HEK293 (cell line): ENCODE results near the gene PLEKHG4B.

Source experiments
- CTCF ChIA-PET: fragments of 350-600 bp; formaldehyde crosslinking; extraction: SDS; loops from one replicate; lab custom pipeline; 2021; ENCODE audit warnings: antibody characterized with exemption; lab: Yijun Ruan, JAX
- POLR2A ChIA-PET: fragments of 300-600 bp; formaldehyde crosslinking; extraction: SDS; loops from one replicate; lab custom pipeline; 2020; ENCODE audit warnings: antibody characterized with exemption, inconsistent platforms; lab: Yijun Ruan, JAX
- H3K27ac ChIP-seq: fragments of 200-500 bp; sonication (Bioruptor generic); 2 replicates; pipeline ENCODE4 v1.5.1; 2014; ENCODE audit warnings: low read depth, low read length, control low read depth, inconsistent platforms; ENCODE audit errors: extremely low read depth
- H3K36me3 ChIP-seq, 2 experiments: fragments of 200-500 bp in 1 of 2; sonication (Bioruptor generic) in 1 of 2; 1 replicate in 1 of 2; 2 replicates in 1 of 2; pipeline ENCODE4 v1.5.1; 2014 to 2017; ENCODE audit warnings: inconsistent platforms in 2 of 2, low read length in 2 of 2; ENCODE audit not compliant: control insufficient read depth in 2 of 2, insufficient read depth in 1 of 2
- H3K4me1 ChIP-seq: fragments of 200-500 bp; sonication (Bioruptor generic); 2 replicates; pipeline ENCODE4 v1.5.1; 2014; ENCODE audit warnings: mild to moderate bottlenecking, low read length, inconsistent platforms; ENCODE audit not compliant: control insufficient read depth, insufficient read depth
- H3K4me3 ChIP-seq: 2 replicates; pipeline ENCODE4 v1.5.1; 2011; ENCODE audit warnings: low read depth, mild to moderate bottlenecking, control low read depth, low read length, moderate library complexity
- H3K9me3 ChIP-seq: fragments of 200-500 bp; sonication (Bioruptor generic); 2 replicates; pipeline ENCODE4 v1.5.1; 2014; ENCODE audit warnings: low read depth, low read length, inconsistent platforms; ENCODE audit not compliant: control insufficient read depth, insufficient read depth
- BCL11A ChIP-seq: fragments of 450-650 bp; formaldehyde crosslinking; IDR thresholded peaks from 2 replicates; pipeline ENCODE4 v1.5.1; 2016; ENCODE audit warnings: low read depth, missing biosample characterization, missing genetic modification characterization
- PRDM1 ChIP-seq: fragments of 450-650 bp; formaldehyde crosslinking; IDR thresholded peaks from 2 replicates; pipeline ENCODE4; 2016; ENCODE audit warnings: missing biosample characterization, missing genetic modification characterization
- RBAK ChIP-seq: fragments of 450-650 bp; formaldehyde crosslinking; IDR thresholded peaks from 2 replicates; pipeline ENCODE4 v1.5.1; 2016; ENCODE audit warnings: missing biosample characterization, missing genetic modification characterization
- SETDB1 ChIP-seq: IDR thresholded peaks from one replicate; pipeline ENCODE4 v1.6.1; 2017; ENCODE audit warnings: mild to moderate bottlenecking, low read length, moderate library complexity, mixed read lengths; ENCODE audit not compliant: insufficient read length
- SP3 ChIP-seq: fragments of 450-650 bp; formaldehyde crosslinking; IDR thresholded peaks from 2 replicates; pipeline ENCODE4 v1.5.1; 2016; ENCODE audit warnings: missing biosample characterization, missing genetic modification characterization
- TCF7L2 ChIP-seq: IDR thresholded peaks from 2 replicates; pipeline ENCODE4 v1.6.1; 2011; ENCODE audit warnings: low read depth, mild to moderate bottlenecking, inconsistent platforms, low read length, moderate library complexity, borderline replicate concordance
- TRIM28 ChIP-seq: IDR thresholded peaks from 2 replicates; pipeline ENCODE4 v1.6.1; 2011; ENCODE audit warnings: low read length, control low read depth, borderline replicate concordance
- YY2 ChIP-seq: fragments of 450-650 bp; formaldehyde crosslinking; IDR thresholded peaks from 2 replicates; pipeline ENCODE4 v1.5.1; 2016; ENCODE audit warnings: missing biosample characterization, missing genetic modification characterization
- ZBTB21 ChIP-seq: fragments of 450-650 bp; formaldehyde crosslinking; IDR thresholded peaks from 2 replicates; pipeline ENCODE4 v1.5.1; 2017; ENCODE audit warnings: missing biosample characterization, missing genetic modification characterization
- ZFP41 ChIP-seq: fragments of 450-650 bp; formaldehyde crosslinking; IDR thresholded peaks from 2 replicates; pipeline ENCODE4 v1.5.1; 2016; ENCODE audit warnings: missing biosample characterization, missing genetic modification characterization, borderline replicate concordance
- ZNF138 ChIP-seq: fragments of 450-650 bp; formaldehyde crosslinking; IDR thresholded peaks from 2 replicates; pipeline ENCODE4 v1.5.1; 2016; ENCODE audit warnings: missing biosample characterization, missing genetic modification characterization, borderline replicate concordance
- ZNF19 ChIP-seq: fragments of 450-650 bp; formaldehyde crosslinking; IDR thresholded peaks from 2 replicates; pipeline ENCODE4; 2016; ENCODE audit warnings: missing biosample characterization, missing genetic modification characterization, low read depth
- ZNF239 ChIP-seq: fragments of 450-650 bp; formaldehyde crosslinking; IDR thresholded peaks from 2 replicates; pipeline ENCODE4 v1.5.1; 2016; ENCODE audit warnings: missing biosample characterization, missing genetic modification characterization
- ZNF426 ChIP-seq: fragments of 450-650 bp; formaldehyde crosslinking; IDR thresholded peaks from 2 replicates; pipeline ENCODE4 v1.5.1; 2017; ENCODE audit warnings: missing biosample characterization, missing genetic modification characterization, mild to moderate bottlenecking, inconsistent platforms, moderate library complexity
- ZNF521 ChIP-seq: fragments of 450-650 bp; formaldehyde crosslinking; IDR thresholded peaks from 2 replicates; pipeline ENCODE4 v1.5.1; 2017; ENCODE audit warnings: missing biosample characterization, mild to moderate bottlenecking, missing genetic modification characterization
- ZNF558 ChIP-seq: fragments of 450-650 bp; formaldehyde crosslinking; IDR thresholded peaks from 2 replicates; pipeline ENCODE4 v1.5.1; 2016; ENCODE audit warnings: missing biosample characterization, missing genetic modification characterization
- ZNF585B ChIP-seq: fragments of 450-650 bp; formaldehyde crosslinking; IDR thresholded peaks from 2 replicates; pipeline ENCODE4 v1.5.1; 2016; ENCODE audit warnings: missing biosample characterization, missing genetic modification characterization
- ZNF621 ChIP-seq: fragments of 450-650 bp; formaldehyde crosslinking; IDR thresholded peaks from 2 replicates; pipeline ENCODE4 v1.5.1; 2017; ENCODE audit warnings: missing biosample characterization, missing genetic modification characterization
- ZNF626 ChIP-seq: fragments of 450-650 bp; sonication (Bioruptor Pico); formaldehyde crosslinking; IDR thresholded peaks from 2 replicates; pipeline ENCODE4 v1.5.1; 2018; ENCODE audit warnings: missing biosample characterization, missing genetic modification characterization, inconsistent platforms
- ZNF670 ChIP-seq: fragments of 450-650 bp; formaldehyde crosslinking; IDR thresholded peaks from 2 replicates; pipeline ENCODE4 v1.5.1; 2016; ENCODE audit warnings: missing biosample characterization, missing genetic modification characterization, low read depth
- ZNF677 ChIP-seq: fragments of 450-650 bp; IDR thresholded peaks from 2 replicates; pipeline ENCODE4 v1.5.0; 2018; ENCODE audit warnings: missing biosample characterization, mild to moderate bottlenecking, missing genetic modification characterization, moderate library complexity
- TF ChIP-seq, protein P1 (sequence below): fragments of 450-650 bp; formaldehyde crosslinking; IDR thresholded peaks from 2 replicates; pipeline ENCODE4 v1.5.1; 2017; ENCODE audit warnings: missing biosample characterization, missing genetic modification characterization

Gene PLEKHG4B

DNA sequence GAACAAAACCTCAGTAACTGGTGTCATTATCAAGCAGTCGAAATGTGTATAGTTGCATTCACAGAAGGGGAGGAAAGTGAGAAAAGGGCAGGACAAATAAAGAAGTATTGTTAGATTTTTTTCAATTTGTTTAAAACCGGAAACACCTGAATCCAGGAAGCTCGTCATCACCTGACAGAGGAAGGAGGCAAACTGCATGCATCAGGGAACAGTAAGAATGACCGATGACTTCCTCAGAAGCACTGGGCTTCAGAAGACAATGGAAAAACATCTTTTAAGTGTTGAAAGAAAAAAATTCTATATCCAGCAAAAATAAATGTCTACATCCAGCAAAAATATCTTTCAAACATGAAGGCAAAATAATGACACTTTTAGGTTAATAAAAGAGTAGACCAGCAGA is 29.5 kb downstream of the PLEKHG4B start:
- Histone ChIP-seq H3K4me3 (no peak overlapping the region), H3K36me3 (no peaks in the 10 kb centered on the region; a peak in 2 of 3 replicates), H3K9me3 (no peaks in the 10 kb centered on the region; the same call in 1 of the 2 replicates), H3K27ac (no peak overlapping the region), H3K4me1 (no peaks in the 10 kb centered on the region)
- POLR2A ChIA-PET = interaction anchor here (0.6 kb wide), 1 partner anchor 44 kb away, joined by 4 read pairs; no protein-coding TSS in a partner anchor
- TF ChIP-seq ZFP41 (no peak), RBAK (no peak), YY2 (no peak), TRIM28 (peak; percentile 93), ZNF239 (tag by site-specific recombination) (no peak), ZNF585B (tag by site-specific recombination) (no peak), ZNF426 (no peak), ZNF626 (tag by site-specific recombination) (peak; percentile 56; the same call in 1 of the 2 replicates), SETDB1 (peak; percentile 78)
- CTCF ChIA-PET = no interaction called here

DNA sequence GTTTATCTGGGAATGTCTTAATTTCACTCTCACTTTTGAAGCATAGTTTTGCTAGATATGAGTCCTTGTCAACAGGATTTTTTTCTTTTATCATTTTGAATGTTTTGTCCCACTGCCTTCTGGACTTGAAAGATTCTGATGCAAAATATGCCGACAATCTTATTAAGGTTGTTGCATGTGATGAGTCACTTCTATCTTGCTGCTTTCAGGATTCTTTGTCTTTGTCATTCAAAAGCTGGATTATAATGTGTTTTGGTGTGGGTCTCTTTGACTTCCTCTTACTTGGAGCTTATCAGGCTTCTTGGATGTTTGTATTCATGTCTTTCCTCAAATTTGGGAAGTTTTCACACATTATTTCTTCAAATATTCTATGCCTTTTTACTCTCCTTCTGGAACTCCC is 33.8 kb downstream of the PLEKHG4B start:
- Histone ChIP-seq H3K4me3 (no peak overlapping the region), H3K27ac (no peak overlapping the region), H3K36me3 (no peaks in the 10 kb centered on the region), H3K9me3 (no peaks in the 10 kb centered on the region; the same call in 1 of the 2 replicates), H3K4me1 (no peaks in the 10 kb centered on the region)
- CTCF ChIA-PET = no interaction called here
- POLR2A ChIA-PET = no interaction called here
- TF ChIP-seq ZNF585B (tag by site-specific recombination) = no peak
- no peak for TF ChIP-seq ZNF670 (tag by site-specific recombination)
- TF ChIP-seq ZNF138 = no peak
- peak; percentile 71 for TF ChIP-seq ZNF558 (tag by site-specific recombination)
- TF ChIP-seq ZNF19 = no peak
- TF ChIP-seq, protein P1, sequence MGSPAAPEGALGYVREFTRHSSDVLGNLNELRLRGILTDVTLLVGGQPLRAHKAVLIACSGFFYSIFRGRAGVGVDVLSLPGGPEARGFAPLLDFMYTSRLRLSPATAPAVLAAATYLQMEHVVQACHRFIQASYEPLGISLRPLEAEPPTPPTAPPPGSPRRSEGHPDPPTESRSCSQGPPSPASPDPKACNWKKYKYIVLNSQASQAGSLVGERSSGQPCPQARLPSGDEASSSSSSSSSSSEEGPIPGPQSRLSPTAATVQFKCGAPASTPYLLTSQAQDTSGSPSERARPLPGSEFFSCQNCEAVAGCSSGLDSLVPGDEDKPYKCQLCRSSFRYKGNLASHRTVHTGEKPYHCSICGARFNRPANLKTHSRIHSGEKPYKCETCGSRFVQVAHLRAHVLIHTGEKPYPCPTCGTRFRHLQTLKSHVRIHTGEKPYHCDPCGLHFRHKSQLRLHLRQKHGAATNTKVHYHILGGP (tag by site-specific recombination) = no peak
- TF ChIP-seq TCF7L2 = no peak
- no peak for TF ChIP-seq SP3
- peak; percentile 58 for TF ChIP-seq SETDB1

DNA sequence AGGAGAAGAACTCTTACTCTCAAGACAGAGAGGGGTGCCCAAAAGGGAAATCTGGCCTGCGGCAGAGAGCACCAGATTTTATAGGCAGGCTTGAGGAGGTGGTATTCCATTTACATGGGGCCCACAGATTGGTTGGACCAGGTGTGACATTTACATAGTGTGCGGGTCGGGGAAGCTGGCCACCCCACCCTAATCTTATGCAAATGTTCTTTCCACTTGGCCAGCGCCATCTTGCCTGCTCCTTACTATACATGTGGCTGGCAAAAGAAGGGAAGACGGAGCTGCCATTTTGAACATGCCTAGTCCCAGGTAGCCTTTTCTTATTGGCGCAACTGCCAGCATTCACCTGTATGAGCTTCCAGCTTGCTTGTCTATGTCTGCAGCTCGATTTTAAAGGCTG is 34.8 kb downstream of the PLEKHG4B start:
- no peak overlapping the region for H3K27ac ChIP-seq
- no peaks in the 10 kb centered on the region for H3K36me3 ChIP-seq
- ChIA-PET CTCF (no interaction called here), POLR2A (no interaction called here)
- H3K4me3 ChIP-seq = no peak overlapping the region
- H3K4me1 ChIP-seq = no peaks in the 10 kb centered on the region
- no peaks in the 10 kb centered on the region; the same call in 1 of the 2 replicates for H3K9me3 ChIP-seq
- TF ChIP-seq PRDM1 (tag by site-specific recombination) = no peak
- no peak for TF ChIP-seq BCL11A (tag by site-specific recombination)
- TF ChIP-seq ZNF677 (tag by site-specific recombination) = no peak
- TF ChIP-seq YY2 = no peak
- no peak for TF ChIP-seq ZNF521 (tag by site-specific recombination)
- TF ChIP-seq ZBTB21 (tag by site-specific recombination) = no peak
- no peak for TF ChIP-seq ZNF621
- TF ChIP-seq, all 188 proteins: peak for 0
